Dedifferentiated amniotic fluid mesenchymal stem cell (primary cell): ENCODE measurements around the gene BRIP1.
"Not testable (repeated sequence)": the region's sequence is repeated elsewhere in the genome, so short reads cannot be mapped to it uniquely, and the experiment has no call there.

Experiments used
- DNase-seq: peaks from one replicate; pipeline ENCODE4 v3.0.0-alpha.2; 2016; ENCODE audit errors: extremely low spot score

BRIP1 gene

GRCh38 chr17:61862975-61863800 is at the start of gene BRIP1:
Gene BRIP1 (minus strand): TSS chr17:61863528. CDS start chr17:61861539, 1,989 bp downstream.
- DNase-seq = peak; percentile 94

DNA sequence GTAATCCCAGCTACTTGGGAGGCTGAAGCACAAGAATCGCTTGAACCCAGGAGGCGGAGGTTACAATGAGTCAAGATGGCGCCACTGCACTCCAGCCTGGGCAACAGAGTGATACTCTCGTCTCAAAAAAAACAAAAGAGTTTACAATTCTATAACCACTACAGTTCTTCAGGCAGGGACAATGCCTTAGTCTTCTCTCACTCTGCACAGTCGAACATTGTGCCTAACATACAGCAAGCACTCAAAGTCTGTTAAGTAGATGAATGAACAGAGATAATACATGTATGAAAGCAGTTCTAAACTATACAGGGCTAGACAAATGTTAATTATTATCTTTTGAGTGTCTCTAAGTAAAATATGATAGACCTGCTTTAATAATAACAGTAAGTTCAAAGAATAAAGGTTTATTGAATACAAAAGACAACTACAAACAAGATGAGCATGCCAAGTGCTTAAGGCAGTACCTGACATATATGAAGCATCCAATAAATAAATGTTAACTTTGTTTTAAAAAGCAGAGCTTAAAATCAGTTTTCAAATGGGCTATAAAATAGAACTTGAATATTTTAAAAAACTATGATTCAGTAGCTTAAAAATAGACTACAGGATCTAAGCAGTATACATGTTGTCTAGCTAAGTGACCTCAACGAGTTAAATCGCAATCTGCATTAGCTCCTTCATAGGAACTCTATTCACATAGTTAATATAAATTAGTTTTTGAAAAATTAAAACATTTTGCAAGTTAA is 45.1 kb upstream of the BRIP1 start:
- DNase-seq = no peak

GRCh38 chr17:61907361-61907760 is 44.0 kb upstream of the BRIP1 start:
- DNase-seq = no peak

DNA sequence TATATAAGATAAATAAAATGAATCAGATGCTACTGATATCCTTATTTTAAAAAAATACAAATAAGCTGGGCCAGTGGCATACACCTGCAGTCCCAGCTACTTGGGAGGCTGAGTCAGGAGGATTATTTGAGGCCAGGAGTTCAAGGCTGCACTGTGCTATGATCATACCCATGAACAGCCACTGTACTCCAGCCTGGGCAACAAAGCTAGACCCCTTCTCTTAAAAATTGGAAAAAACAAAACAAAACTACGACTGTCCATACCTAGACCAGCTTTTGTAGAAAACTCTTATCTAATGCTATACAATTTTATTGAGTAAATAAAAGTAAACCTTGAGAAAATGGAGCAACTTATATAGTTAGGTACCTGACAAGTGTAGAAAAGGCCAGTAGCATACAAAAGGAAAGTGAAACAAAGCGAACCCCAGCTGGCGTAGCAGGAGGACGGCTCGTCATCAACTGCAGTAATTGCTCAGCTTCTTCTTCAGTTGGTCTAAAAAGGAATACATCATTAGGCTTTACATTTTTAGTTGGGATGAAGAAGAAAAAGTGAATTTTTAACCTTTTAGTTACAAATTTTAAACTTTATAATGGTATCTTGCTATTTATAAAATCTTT is 40.9 kb upstream of the BRIP1 start:
- no peak for DNase-seq

DNA sequence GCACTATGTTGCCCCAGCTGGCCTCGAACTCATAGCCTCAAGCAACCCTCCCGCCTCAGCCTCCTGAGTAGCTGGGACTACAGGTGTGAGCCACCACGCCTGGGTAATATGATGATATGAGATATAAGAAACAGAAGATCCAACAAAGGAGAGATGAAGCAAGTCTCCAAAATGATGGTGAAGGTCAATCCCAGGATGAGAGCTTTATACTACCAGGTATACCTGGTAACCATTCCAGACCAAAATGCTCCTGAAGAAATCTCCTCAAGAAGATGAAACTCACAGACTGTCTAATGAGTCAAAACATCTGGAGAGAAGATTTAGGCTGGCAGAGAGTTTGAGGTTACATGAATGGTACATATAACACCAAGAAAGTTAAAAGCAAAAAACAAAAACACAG is 39.9 kb upstream of the BRIP1 start:
- no peak for DNase-seq

DNA sequence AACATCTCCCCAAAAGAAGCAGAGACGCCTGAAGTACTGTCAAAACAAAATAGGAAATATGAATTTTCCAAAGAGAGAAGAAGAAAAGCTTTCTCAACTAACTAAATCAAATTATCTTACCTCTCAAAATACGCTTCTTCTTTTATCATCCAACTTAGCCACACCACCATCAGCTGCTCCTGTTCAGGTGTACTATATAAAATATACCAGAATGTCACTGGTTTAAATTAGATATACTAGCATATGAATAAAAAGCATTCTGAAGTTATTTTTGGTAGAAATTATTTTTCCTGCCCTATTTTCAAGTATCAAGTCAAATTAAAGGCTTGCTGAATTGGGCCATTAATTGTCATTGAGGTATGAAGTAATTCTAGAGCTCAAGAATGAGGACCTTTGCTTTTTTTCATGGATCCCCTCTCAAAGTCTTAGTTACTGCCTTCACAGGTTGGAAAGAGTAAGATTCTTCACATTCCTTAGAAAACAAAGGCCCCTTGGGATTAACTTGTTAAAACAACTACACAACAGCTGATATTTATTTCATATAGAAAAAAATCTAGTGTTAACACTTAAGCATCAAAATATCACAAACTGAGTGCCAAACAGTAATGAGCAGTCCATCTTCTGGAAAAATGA is 34.3 kb upstream of the BRIP1 start:
- DNase-seq = no peak

- DNase-seq = no peak
Measured at GRCh38 chr17:61895391-61895790, 32.1 kb upstream of the BRIP1 start.

GRCh38 chr17:61894310-61894709 is 31.0 kb upstream of the BRIP1 start:
- not testable (repeated sequence) for DNase-seq

DNA sequence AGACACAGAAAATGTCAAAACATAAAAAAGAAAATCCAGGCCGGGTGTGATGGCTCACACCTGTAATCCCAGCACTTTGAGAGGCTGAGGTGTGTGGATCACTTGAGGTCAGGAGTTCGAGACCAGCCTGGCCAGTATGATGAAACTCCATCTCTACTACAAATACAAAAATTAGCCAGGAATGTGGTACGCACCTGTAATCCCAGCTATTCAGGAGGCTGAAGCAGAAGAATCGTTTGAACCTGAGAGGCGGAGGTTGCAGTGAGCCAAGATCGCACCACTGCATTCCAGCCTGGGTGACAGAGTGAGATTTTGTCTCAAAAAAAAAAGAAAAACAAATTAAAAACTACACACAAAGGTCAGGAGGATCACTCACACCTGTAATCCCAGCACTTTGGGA is 24.4 kb upstream of the BRIP1 start:
- DNase-seq = not testable (repeated sequence)

- not testable (repeated sequence) for DNase-seq
Measured at GRCh38 chr17:61885865-61886264, 22.5 kb upstream of the BRIP1 start.

DNA sequence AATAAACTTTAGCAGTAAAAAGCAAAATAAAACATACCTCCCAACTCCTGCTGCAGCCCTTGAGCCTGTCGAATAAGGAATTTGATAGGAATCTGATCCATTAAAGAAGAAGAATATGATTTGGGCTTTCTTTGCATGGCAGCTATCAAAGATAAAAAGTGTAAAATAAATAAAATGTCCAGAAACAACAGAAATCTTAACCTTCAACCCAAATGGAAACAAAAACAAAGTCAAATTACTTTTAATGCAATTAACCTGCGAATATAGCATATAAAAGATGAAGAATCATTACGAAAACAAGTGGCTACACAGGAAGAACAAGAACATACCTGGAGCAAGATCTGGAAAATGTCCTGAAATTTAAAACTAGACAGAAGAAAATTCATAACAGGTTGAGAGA is 21.5 kb upstream of the BRIP1 start:
- no peak for DNase-seq

- no peak for DNase-seq
Measured at GRCh38 chr17:61880589-61881102, 17.3 kb upstream of the BRIP1 start.

DNA sequence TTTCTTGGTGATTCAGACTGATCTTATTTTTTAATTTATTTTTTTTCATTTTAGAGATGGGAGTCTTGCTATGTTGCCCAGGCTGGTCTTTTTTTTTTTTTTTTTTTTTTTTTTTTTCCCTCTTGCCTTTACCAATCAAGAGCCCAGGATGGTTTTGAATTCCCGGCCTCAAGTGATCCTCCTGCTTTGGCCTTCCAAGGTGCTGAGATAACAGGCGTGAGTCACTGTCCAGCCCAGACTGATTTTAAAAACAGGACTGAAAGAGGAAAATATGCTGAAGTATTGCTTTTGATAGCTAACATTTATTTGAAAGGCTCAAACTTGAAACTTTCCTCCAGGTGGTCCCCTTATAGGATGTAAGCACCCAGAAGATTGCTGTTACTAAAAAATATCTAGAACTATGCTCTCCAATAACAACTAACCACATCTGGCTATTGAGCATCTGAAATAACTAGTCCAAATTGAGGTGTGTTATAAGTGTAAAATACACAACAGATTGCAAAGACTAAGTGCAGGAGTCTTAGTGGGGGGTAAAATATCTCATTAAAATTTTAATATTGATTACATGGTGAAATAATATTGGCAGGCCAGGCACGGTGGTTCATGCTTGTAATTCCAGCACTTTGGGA is 15.8 kb upstream of the BRIP1 start:
- no peak for DNase-seq

- DNase-seq = no peak
Measured at GRCh38 chr17:61878520-61878919, 15.2 kb upstream of the BRIP1 start.

DNA sequence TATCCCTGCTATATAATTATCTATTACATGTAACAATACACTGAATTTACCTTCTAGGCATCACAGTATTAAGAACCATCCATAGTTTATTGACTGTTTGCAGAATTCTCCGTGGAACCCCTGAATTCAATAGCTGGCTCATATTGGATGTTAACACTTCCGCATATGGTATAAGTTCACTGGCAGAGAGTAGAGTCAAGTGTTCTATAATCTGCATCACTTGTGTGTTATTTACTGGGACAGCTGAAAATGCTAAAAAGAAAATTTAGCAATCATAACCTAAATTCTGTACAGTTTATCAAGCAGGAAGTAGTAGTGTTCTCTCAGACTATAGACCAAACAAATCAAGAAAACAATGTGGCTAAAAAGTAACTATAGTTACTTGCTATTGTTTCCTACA is 14.5 kb upstream of the BRIP1 start:
- DNase-seq = no peak

GRCh38 chr17:61875804-61876203 is 12.5 kb upstream of the BRIP1 start:
- DNase-seq = no peak

GRCh38 chr17:61875285-61875684 is 12.0 kb upstream of the BRIP1 start:
- DNase-seq = no peak

DNA sequence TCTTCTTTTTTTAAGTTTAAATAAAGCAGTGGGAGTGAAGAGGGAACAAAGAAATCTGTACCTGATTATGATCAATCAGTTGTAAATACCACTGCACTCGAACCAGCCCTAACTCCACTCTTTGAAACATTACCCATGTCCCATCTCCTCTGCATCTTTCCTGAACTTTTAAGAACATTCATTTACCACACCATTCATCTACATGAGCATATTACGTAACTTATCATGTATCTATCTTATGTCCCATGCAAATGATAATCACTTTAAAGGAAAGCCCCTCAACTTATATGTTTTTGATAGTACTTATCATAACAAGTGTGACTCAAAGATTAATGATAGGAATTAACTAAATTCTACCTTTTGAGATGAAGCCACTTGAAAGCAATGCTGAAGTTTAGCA is 10.7 kb upstream of the BRIP1 start:
- DNase-seq = no peak

- no peak for DNase-seq
Measured at GRCh38 chr17:61872099-61872498, 8.8 kb upstream of the BRIP1 start.

- no peak for DNase-seq
Measured at GRCh38 chr17:61869138-61869537, 5.8 kb upstream of the BRIP1 start.

GRCh38 chr17:61868074-61868473 is 4.7 kb upstream of the BRIP1 start:
- DNase-seq = no peak

DNA sequence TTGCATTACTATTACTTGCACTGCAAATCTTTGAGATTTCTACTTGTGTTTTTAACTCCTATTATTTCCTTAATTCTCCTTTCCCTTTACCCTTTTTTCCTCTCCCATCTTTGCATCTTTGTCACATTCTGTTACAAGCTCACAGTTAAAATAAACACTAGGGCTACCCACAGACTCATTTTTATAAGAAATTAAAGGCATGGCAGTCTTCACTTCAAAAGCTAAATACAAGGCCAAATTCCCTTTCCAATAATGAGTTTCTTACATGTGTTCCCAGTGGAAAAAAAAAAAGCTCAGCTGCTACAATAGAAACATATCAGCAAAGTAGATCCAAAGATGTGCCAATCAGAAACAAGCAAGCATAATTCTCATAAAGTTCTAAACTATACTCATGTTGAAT is 3.7 kb upstream of the BRIP1 start:
- DNase-seq = no peak
